GM18498 (cell line): ENCODE data around the gene FZR1.

Source experiments
- ATAC-seq: cut with Tn5 transposase; IDR thresholded peaks from one replicate; pipeline ENCODE4 v1.9.1; 2021; ENCODE audit warnings: mild to moderate bottlenecking, moderate library complexity; ENCODE audit not compliant: unreplicated experiment

The FZR1 gene

DNA sequence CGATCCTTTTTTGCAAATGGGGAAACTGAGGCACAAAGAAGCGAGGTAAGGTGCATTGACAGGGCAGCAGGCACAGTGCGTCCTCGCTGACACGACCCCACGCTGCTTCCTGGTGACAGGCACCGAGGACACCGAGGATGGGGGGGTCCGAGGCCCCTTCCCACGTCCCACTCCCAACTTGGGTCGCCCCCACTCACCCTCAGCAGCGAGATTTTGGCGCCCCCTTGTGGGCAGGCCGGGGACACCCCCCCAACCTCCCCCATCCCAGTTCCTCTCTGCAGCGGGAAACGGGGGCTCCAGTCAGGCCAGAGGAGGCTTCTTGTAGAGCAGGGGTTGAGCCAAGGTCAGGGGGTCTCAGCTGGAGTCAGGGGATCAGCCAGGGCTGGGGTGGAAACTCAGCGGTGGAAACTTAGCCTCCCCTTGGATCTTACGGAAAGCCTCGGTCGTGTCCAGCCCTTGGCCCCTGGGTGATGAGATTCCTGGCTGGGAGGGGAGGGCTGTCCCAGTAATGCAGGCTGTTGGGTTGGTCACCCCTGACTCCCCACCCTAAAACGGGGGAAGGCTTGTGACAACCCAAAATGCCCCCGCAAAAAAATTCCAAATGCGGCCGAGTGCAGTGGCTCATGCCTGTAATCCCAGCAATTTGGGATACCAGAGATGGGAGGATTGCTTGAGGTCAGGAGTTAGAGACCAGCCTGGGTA lies 34.0 kb upstream of the FZR1 start:
- ATAC-seq: no peak

DNA sequence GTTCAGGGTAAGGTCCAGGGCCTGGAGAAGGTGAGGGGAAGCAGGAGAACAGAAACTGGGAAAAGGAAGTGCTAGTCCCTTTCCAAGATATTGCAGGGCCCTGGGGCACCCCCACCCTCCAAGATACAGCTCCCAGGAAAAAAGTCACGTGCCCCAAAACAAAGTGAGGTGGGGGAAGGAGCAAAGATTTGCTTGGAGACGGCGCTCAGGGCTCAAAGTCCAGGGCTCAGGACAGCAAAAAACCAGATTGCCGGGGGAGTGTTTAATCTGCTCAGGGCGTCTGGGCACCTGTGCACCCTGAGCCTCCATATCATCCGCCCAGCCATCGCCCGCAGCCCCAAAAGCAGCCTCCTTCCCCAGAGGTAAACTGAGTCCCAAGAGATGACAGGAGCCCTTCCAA lies 32.1 kb upstream of the FZR1 start:
- no peak for ATAC-seq

DNA sequence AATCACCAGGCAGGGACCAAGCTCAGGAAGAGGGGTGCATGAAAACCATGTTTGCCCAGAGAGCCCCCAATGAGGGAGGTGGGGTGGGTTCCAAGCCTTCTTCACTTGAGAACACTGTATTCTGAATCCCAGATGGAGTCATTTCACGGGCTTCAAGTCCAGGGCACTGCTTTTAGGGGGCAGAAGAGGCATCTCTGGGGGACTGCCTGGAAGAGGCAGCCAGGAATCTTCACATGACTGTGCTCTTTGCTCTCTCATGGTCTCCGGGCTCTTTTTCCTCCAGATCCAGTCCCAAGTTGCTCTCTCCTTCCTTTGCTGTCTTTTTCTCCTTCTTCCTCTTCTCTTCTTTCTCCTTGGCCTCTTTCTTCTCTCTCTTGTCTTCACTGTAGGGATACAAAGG lies 31.5 kb upstream of the FZR1 start:
- no peak for ATAC-seq

DNA sequence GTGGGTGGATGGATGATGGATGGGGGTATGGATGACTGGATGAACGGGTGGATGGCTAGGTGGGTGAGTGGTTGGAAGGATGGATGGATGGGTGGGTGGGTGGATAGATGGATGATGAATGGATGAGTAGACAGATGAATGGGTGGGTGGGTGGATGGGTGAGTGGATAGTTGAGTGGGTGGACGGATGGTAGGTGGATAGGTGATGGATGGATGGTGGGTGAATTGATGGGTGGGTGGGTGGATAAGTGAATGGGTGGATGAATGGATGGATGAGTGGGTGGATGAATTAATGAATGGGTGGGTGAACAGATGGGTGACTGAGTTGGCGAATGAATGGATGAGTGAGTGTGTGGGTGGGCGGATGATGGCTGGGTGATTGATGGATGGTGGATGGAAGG lies 30.7 kb upstream of the FZR1 start:
- ATAC-seq: no peak

DNA sequence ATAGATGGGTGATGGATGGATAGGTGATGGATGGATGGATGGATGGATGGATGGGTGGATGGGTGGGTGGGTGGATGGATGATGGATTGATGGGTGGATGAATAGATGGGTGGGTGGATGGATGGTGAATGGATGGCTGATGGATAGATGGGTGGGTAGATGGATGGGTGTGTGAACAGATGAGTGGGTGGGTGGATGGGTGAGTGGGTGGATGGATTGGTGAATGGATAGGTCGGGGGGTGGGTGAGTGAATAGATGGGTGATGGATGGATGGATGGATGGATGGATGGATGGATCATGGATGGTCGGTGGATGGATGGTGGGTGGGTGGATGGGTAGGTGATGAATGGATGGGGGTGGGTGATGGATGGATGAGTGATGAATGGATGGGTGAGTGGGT lies 29.3 kb upstream of the FZR1 start:
- ATAC-seq: no peak

DNA sequence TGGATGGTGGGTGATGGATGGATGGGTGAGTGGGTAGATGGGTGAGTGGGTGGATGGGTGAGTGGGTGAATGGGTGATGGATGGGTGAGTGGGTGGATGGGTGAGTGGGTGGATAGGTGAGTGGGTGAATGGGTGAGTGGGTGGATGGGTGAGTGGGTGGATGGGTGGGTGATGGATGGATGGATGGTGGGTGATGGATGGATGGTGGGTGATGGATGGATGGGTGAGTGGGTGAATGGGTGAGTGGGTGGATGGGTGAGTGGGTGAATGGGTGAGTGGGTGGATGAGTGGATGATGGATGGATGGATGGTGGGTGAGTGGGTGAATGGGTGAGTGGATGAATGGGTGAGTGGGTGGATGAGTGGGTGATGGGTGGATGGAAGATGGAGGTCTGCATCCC lies 28.6 kb upstream of the FZR1 start:
- no peak for ATAC-seq

- ATAC-seq: no peak
Measured at GRCh38 chr19:3477951-3478350, 28.2 kb upstream of the FZR1 start.

DNA sequence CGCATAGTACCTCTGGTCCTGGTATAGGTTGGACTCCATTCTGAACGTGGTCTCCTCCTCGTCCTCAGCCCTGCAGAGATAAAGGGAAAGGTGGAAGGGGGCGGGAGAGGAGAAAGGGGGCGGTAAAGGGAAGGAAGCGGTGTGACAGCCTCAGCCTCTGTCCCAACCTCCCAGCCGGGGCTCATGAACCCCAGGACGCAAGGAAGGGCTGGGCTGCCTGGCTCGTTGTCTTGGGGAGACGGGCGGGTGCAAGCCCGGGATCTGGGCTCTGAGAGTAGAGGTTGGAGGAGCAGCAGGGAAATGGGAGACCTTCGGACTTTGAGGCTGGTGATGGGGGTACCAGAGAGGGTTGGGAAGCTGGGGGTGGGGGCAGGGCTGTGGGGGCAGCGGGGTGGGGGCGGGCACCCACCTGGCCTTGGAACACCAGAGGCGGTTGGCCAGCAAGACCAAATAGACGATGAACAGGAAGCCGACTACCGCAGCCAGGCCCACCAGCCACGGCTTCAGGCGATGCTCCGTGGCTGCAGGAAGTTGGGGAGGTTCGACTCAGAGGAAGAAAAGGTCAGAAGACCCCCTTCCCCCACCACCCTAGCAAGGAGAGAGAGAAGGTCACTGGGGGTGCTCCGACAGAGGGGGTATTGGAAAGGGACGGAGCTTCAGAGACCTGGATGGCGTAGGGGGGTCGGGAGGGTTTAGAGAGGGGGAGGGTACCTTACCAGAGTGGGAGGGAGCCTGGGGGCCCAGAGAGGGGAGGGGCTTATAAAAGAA lies 27.5 kb upstream of the FZR1 start:
- no peak for ATAC-seq

- no peak for ATAC-seq
Measured at GRCh38 chr19:3479177-3479833, 26.8 kb upstream of the FZR1 start.

- no peak for ATAC-seq
Measured at GRCh38 chr19:3479834-3480215, 26.3 kb upstream of the FZR1 start.

DNA sequence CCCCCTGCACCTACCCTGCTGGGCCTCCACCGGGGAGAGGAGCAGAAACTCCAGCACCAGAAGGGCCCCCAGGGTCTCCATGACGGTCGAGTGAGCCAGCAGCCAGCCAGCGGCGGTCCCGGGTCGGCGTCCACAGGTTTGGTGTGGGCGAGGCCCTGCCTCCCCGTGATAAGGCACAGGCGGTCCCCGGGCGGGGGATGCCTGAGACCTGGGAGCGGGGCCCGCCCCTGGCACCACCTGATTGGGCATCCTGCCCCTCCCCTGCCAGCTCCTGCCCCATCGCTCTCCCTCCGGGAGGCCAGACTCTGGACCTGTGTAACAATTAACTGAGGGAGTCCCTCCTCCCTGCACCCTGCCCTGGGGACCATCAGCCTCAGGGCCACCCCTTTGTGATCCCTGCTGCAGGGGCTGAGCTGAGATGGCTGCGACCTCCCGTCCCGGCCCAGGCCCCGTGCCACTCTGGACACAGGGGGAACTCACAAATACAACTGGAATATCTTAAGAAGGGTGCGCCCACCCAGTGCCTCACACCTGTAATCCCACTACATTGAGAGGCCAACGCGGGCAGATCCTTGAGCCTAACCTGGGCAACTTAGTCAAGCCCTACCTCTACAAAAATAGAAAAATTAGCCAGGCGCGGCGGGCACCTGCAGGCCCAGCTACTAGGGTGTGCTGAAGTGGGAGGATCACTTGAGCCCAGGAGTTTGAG lies 25.6 kb upstream of the FZR1 start, which contains the start of gene SMIM24:
TSS of gene SMIM24 (minus strand) at position 143 of the 709 bp plus-strand sequence. CDS start at position 81, 62 bp downstream.
- ATAC-seq: no peak

- ATAC-seq: no peak
Measured at GRCh38 chr19:3481241-3482090, 24.6 kb upstream of the FZR1 start.

DNA sequence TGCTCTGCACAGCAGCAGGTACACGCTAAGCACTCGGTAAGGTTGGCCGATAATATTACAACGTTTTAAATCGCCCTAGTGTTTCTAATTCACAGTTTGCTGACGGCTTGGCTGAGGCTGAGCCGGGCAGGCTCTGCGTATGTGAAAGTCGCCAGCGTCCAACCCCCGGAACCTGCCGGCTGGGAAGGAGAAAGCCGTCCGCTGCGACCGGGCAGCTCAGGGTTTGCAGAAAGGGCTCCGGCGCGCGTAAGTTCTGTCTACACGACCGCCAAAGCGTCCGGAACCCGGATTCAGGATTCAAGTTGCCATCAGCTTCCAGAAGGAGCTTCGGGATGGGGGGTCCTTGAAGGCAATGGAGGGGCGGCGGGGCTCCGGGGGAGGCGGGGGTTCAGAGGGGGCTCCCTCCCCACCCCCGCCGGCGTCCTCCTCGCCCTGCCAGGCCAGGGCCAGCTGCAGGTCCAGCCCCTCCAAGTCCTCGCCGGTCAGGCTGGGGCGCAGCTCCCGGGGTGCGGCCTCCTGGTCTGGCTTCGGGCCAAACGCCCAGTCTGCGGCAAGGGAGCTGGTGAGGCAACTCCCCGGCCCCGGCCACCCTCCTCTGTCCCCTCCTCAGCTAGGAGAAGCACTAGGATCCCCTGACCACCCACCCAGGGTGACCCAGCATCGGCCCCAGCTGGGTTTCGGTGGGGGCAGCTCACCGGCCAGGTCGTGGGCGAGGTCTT lies 23.4 kb upstream of the FZR1 start:
- ATAC-seq: no peak

GRCh38 chr19:3483226-3483628 lies 22.9 kb upstream of the FZR1 start, which contains the start of gene SMIM44:
SMIM44 (minus strand) TSS chr19:3483441; CDS start chr19:3483403, 38 bp downstream.
- no peak for ATAC-seq

GRCh38 chr19:3491396-3492119 lies 14.6 kb upstream of the FZR1 start:
- no peak for ATAC-seq

DNA sequence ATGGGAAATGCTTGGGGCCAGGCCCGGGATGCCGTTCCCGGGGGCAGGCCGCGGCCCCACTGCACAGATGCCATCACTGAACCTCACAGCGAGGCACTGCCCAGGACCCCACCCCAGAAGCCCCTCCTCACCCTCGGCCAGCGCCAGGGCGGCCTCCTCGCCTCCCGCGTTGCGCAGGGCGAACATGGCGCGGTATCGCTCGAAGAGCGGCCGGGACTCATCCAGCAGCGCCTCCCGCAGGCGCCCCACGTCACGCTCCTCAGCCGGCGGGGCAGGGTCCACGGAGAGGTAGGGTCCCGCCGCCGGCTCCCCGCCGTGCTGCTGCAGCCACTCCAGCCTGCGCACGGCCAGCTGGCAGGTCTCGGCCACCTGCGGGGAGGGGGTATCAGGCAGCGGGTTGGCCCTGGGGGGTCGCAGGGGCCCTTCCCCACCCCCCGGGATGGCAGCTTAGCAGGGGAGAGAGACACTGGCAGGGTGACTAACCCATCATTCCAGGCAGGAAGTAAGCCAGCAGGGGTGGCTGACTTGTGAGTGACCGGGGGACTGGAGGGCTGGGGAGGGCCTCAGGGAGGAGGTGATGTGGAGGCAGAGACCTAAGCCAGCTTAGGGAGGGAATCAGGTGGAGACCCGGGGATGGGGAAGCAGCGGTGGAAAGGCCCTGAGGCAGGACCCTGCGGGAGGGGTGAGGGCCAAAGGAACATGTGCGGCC lies 13.8 kb upstream of the FZR1 start:
- no peak for ATAC-seq

DNA sequence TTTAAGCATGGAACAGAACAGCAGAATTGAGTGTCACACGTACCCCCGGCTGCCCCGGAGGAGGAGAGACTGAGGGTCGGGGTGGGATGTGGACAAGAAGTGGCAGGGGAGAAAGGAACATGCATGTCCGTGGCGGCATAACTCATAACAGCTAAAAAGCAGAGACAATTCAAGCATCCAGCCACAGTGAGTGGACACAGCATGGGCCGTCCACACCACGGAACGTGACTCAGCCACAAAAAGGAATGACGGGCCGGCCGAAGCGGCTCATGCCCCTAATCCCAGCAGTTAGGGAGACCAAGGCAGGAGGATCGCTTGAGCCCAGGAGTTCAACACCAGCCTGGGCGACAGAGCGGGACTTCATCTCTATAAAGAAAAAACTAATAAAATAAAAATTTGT lies 13.2 kb upstream of the FZR1 start:
- ATAC-seq: no peak

DNA sequence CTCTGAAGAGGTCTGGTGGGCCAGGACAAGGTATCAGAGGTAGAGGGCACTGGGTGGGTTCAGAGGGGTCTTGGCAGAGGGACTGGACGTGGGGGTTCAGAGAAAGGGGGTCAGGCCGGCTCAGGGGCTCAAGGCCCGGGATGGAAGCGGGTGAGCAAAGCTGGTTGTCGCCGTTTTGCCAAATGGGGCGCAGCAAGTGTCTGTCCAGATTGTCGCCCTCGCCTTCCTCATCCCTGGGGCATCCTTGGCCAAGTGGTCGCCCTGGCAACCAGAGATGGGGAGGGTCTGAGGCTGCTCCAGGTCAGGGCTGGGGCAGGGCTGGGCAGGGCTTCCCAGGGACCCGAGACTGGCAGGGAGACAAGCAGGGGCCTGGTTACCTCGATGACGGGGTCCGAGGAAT lies 12.5 kb upstream of the FZR1 start:
- ATAC-seq: no peak
